ENCODE measurements around the gene POLR1F.

The POLR1F gene

GRCh38 chr7:19674266-19674960, 34.4 kb downstream of the POLR1F start:
- DNase-seq: no peak

- DNase-seq: no peak
These were observed 38.0 kb downstream of the POLR1F start for GRCh38 chr7:19670806-19671205.

GRCh38 chr7:19665399-19666008, 43.3 kb downstream of the POLR1F start:
- DNase-seq: no peak

- no peak for DNase-seq
These were observed 44.9 kb downstream of the POLR1F start for GRCh38 chr7:19663816-19664462.

- DNase-seq: no peak
These were observed 60.0 kb downstream of the POLR1F start for GRCh38 chr7:19648791-19649190.
